Measurements from ENCODE around the gene KRT9.
"Not testable (repeated sequence)": the region's sequence is repeated elsewhere in the genome, so short reads cannot be mapped to it uniquely, and the experiment has no call there.

Gene KRT9

DNA sequence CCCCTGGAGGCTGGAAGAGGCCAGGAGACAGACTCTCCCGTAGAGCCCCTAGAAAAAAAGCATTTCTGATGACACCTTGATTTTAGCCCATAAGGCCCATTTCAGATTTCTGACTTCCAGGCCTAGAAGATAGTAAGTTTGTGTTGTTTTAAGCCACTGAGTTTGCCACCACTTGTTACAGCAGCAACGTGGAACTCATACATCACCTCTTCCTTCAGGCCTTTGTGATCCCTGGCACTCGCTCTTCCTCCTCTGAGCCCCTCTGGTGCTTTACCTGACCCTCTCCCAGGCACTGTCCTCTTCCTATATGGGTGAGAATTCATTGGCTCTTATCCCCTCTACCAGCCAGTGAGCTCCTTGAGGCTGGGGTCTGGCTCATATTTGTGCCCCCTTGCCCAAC is 25.0 kb downstream of the KRT9 start:
- no peak for DNase-seq (ENCODE audit: low spot score)

DNA sequence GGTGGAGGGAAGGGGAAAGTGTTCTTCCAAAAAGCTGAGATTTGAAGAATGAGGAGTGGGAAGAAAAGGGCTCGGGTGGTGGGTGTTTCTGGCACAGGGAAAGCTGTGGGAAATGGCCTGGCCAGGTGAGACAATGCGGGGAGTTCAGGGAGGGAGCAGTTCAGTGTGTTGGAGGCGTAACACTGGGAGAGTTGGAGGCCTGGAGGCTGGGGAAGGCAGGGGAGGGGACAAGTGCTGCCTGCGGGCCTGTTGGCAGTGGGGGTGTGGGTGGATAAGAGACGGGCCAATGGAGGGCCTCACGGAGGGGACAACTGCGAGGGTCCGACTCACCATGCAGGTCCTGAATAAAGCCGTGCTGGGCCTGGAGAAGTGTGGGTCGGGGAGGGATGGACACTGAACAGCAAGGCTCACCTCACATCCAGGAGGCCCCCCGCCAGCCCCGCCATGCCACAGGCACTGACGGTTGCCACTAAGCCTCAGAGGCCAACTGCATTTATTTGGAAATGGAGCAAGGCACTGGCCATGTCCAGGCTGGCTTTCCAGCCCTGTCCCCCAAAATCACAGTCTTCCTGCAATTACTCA is 25.9 kb downstream of the KRT9 start:
- no peak for DNase-seq (ENCODE audit: low spot score)

DNA sequence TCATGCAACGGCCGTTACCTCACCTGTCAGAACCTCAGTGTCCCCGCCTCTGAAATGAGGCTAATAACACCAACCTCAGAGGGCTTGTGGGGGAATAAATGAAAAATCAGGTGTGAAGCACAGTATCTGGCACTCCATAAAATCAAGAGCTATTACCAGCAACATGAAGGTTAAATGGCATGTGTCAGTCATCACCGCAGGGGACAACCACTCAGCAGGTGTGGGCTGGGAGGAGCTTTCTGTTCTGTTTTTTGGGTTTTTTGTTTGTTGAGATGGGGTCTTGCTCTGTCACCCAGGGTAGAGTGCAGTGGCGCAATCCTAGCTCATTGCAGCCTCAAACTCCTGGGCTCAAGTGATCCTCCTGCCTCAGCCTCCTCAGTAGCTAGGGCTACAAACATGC is 26.9 kb downstream of the KRT9 start:
- no peak for DNase-seq (ENCODE audit: low spot score)

DNA sequence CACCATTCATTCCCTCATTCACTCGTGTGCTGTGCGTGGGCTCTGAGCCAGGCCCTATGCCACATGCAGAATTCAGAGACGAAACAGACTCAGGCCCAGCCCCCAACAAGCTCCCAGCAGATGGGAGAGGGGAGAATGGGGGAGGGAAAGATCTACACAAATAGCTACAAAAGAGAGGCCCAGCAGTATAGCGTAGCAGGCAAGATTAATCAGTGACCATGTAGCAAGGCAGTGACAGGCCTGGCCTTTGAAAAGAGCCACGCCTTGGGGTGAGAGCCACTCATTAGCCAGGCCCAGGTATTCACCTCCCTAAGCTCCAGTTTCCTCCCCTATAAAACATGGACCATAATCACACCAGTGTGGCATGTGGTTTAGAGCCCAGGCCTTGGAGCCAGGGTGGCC is 27.4 kb downstream of the KRT9 start:
- no peak for DNase-seq (ENCODE audit: low spot score)

DNA sequence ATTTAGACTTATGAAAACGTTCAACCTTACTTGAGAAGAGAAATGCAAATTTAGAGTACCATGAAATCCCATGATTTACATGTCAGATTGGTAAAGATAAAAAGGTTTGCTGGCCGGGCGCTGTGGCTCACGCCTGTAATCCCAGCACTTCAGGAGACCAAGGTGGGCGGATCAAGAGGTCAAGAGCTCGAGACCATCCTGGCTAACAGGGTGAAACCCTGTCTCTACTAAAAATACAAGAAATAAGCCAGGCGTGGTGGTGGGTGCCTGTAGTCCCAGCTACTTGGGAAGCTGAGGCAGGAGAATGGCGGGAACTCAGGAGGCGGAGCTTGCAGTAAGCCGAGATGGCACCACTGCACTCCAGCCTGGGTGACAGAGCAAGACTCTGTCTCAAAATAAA is 29.1 kb downstream of the KRT9 start:
- not testable (repeated sequence) for DNase-seq (ENCODE audit: low spot score)

DNA sequence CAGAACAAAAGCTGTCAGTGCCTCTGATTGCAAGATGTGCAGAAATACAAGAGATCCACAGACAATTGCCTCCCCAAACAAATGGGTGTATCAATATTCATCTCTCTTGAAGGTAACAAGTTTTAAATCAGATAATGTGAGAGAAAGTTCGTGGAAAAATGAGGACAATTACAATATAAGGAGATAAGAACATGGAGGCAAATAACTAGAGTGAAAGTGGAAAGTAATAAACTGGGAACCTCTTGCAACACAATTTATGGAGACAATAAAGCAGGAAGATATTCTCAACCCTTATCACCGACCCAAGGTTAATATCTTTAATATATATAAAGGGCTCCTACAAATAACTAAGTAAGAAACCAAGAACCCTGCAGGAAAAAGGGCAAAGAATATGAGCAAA is 29.5 kb downstream of the KRT9 start:
- DNase-seq (ENCODE audit: low spot score) = no peak

DNA sequence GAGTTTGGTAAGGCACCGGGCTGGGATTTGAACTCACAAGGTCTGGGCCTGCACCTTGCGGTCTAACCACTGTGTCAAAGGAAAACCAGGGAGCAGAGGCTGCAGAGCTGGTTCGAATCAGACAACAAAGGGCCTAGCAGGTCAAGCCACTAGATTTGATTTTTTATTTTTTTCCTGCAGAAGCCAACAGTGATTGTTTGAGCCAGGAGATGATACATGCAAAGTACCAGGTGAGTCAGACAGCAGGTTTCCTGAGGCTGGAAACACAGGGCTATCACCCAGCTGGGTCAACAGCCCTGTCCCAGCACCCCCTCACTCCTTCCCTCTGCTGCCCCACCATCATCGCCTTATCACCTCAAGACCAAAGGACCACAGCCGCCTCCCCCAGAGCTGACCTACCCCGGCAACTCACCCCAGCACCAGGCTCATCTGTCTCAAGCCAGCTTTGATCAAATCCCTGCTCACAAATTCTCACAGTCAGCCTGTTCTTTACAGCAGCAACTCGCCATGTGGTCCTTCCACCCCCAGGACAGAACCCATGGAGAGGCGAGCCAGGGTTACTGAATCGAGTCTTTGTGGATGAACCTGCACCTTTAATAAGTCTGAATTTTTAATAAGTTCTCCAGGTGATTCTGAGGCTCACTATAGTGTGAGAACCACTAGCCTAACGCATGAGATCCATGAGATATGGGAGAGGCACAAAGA is 30.8 kb downstream of the KRT9 start:
- DNase-seq (ENCODE audit: low spot score) = no peak

DNA sequence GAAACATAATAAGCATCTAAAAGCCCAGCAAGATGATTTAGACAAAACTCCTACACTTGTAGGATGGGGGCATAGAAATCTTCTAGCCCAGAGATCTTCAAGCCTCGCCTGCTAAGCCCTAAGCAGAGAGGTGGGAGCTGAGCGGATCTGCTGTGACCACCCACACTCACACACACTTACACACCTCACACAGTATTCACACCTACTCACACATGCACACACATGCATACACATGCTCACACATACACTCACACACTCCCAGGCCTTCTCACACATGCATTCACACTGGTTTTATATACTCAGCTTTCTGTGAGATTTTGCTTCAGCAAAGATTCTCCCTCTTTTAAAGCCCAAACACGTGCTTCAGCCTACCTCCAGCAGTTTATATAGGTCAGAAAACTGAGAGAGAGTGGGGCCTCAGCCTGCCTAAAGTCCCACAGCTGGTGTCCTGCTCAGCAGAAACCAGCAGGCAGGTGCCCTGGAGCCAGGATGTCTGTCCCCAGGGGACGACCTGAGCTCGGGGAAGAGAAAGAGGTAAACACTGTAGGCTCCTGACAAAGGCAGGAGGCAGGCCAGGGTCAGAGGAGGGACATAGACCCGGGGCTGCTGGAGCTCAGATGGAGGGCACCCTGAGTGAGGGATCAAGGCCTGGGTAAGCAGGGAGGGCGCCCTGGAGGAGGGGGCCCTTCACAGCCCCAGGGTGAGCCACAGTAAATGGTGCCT is 31.7 kb downstream of the KRT9 start:
- no peak for DNase-seq (ENCODE audit: low spot score)

DNA sequence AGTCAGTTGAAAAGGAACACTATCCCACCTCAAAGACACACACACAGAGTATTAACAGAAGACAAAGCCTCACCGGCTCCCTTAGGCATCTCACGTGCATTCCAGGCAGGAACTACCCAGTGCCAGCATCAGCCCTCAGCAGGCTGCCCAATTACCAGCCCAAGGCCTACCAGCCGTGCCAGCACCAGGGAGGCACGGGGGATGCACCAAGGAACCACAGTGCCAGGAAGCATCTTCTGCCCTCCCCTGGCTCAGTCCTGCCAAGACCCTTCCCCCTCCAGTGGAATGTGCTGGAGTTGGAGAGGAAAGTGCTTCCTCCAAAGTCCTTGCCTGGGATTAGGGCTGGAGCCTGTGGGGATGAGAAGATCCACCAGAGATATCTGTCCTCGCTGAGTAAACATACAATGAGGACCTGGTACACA is 32.8 kb downstream of the KRT9 start:
- DNase-seq (ENCODE audit: low spot score) = no peak

DNA sequence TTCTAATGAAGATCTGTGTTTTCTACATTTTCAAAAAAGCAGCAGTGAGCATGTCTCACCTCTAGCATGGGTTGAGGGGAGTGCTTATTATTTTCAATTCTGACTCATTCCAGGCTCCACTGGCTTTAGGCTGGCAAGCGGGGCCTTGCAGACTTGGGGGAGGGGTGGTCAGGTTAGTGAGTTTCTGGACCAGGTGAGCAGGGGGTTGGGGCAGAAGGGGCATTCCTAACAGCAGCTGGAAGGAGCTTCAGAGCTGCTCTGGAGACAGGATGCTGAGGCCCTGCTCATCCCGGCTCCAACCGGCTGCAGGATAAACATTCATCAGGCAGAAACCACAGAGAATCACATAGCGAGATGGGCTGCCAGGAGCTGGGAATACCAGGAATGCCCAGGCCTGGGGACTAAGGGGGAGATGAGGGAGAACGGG is 33.3 kb downstream of the KRT9 start:
- DNase-seq (ENCODE audit: low spot score) = no peak

DNA sequence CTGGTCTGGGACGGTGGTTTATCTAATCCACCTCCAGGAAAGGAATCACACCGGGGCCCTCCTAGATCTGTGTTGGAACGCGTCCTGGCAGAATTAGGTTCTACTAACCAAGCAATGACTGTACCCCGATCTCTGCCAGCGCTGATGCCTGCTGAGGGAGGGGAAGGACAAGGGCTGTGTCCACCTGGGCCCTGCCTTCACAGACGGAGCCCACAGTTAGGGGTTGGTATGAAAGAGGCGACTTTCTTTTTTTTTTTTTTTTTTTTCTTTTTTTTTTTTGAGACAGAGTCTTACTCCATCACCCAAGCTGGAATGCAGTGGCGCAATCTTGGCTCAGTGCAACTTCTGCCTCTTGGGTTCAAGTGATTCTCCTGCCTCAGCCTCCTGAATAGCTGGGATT is 33.9 kb downstream of the KRT9 start:
- no peak for DNase-seq (ENCODE audit: low spot score)

DNA sequence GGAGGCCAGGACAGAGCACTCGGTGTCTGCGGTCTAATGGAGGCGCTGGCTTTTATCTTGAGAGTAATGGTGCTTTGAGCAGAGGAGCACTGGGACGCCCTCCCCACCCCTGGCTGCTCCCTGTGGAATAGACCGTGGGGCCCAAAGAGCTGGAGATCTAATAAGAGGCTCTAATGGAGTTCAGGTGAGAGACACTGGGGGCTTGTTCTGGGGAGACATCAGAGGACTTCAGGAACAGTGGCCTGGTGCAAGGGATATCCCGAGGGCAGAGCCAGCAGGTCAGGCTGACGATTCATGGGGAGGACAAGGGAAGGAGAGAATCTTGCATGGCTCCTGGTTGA is 34.3 kb downstream of the KRT9 start:
- DNase-seq (ENCODE audit: low spot score) = no peak

DNA sequence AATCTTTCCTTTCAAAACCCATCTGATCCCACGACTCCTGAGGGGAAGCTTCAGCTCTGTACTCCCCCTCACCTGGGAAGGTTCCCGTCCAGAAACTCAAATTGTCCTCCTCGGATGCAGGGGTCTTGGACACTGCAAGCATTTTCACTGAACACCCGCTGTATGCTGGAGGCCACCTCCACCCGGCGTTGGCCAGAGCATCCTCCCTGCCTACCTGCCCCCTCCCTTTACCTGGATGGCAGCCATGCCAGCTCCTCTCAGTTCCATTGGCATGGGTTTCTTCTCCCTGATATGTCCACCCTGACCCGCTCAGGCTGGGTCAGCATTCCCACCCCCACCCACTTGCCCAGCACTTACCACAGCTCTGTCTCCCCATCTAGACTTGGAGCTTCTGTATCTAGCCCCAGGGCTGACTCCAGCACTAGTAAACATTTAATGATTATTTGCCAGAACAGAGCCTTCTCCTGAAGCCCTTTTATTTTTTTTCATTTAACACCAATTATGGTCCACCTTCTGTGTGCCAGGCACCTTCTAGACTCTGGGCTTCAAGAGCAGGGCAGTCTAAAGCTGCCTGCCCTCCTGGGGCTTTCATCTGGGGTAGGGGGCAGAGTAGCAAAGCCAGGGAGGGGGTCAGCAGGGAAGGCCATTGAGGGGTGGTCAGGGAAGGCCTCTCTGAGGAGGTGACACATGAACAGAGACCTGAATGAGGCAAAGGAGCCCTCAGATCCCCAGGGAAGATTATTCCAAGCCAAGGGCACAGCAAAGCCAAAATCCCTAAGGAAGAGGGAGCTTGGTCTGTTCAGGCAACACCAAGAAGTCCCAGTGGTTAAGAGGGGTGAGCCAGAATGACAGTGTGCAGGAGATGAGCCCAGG is 34.9 kb downstream of the KRT9 start:
- no peak for DNase-seq (ENCODE audit: low spot score)

DNA sequence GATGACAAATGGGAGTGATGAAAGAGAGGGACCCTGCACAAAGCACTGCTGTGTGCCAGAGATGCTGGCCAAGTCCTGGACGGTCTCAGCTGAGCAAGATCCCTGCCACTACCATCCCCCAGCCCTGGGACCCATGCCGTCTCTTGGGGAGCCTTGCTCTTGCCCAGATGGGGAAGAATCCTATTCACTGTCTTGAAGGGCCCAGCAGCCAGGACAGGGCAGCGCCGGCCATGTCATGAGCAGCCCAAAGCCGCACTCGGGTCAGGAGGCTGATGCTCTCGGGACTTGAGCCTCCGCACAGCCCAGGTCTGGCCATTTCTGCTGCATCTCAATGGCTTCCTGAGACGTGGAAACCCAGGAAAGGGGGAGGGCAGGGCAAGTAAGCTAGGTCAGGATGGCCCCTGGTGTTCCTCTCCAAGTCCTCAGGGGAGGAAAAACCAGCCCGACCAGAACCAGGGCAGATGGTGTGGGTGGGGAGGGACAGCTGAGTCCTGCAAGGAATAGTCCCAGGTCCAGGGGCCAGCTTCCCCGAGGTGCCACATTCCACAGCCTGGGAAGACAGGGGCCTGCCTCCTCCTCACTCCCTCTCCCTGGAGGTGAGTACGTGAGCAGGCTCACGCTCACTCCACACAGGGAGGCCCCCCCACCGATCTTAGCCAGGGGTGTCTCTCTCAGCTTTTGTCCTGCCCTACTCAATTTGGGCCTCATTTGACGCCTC is 35.9 kb downstream of the KRT9 start:
- no peak for DNase-seq (ENCODE audit: low spot score)

DNA sequence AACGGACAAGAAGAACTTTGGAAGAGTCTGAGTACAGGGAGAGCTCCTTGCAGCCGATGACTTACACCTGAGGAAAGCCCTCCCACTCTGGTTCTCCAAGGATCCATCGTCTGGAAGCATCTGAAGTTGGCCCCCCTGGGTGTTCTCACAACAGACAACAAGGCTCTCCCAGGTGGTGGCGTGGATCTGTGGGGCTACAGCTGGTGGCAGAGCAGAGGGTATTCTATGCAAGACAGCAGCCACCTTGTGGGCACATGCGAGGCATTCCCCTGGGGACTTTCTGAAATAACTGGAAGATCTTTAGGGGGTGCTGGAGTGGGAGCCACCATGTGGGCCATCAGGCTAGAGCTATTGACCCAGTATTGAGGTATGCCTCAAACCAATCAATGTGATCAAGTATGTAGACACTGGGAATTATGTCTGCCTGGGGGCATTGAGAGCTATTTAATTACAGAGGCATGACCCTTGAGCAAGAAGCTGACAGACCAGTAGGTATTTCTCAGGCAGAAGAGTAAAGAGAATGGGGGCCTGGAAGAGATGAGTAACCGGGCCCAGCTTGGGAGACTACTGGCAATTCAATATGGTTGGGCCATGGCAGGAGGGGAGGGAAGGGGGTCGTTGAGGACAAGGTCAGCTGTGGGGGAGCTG is 36.8 kb downstream of the KRT9 start:
- no peak for DNase-seq (ENCODE audit: low spot score)

DNA sequence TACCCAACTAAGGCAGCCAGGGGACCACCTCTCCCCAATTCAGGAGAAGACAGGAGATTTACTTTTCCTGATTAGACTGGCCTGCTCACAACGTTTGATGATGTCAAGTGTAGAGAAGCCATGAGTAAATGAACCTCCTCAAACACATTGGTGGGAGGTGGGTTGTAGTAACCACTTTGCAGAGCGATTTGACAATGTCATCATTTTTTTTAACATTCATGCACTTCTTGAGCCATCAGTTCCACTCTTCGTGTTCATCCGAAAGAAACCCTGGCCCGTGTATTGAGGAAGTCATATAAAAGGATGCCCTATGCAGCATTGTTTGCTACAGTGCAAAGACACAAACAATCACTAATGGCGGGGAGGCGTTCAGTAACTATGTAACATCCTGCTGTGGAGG is 38.2 kb downstream of the KRT9 start:
- no peak for DNase-seq (ENCODE audit: low spot score)

DNA sequence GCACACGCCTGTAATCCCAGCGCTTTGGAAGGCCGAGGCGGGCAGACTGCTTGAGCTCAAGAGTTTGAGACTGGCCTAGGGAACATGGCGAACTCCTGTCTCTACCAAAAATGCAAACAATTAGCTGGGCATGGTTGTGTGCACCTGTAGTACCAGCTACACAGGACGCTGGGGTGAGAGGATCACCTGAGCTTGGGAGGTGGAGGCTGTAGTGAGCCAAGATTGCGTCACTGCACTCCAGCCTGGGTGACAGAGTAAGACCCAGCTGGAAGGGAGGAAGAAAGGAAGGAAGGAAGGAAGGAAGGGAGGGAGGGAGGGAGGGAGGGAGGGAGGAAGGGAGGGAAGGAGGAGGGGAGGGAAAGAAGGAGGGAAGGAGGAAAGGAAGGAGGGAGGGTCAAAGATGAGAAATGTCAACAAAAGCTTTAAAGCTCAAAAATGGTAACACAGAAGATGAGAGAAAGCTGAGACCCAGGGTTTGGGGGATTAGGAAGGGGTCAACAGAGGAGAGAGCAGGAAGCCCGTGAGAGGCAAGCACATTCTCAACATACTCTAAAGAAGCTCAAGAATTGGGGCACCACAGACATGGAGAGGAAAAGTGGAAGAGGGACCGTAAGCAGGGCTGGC is 38.8 kb downstream of the KRT9 start:
- no peak for DNase-seq (ENCODE audit: low spot score)

DNA sequence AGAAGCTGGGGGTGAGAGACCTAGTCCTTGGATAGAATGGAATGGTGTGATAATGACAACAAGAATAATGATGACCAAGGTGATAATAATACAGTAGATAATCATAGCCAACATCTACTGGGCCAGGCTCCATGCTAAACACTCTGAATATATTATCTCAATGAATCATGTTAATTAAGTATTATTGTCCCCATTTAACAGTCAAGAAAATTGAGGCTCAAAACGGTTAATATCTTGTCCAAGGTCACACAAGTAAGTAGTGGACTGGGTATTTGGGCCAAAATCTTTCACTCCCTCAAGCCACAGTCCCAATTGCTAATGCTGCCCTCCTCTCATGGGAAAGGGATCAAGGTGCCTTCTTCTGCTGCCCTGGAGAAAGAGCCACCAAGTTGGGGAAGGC is 39.9 kb downstream of the KRT9 start:
- DNase-seq (ENCODE audit: low spot score) = no peak

DNA sequence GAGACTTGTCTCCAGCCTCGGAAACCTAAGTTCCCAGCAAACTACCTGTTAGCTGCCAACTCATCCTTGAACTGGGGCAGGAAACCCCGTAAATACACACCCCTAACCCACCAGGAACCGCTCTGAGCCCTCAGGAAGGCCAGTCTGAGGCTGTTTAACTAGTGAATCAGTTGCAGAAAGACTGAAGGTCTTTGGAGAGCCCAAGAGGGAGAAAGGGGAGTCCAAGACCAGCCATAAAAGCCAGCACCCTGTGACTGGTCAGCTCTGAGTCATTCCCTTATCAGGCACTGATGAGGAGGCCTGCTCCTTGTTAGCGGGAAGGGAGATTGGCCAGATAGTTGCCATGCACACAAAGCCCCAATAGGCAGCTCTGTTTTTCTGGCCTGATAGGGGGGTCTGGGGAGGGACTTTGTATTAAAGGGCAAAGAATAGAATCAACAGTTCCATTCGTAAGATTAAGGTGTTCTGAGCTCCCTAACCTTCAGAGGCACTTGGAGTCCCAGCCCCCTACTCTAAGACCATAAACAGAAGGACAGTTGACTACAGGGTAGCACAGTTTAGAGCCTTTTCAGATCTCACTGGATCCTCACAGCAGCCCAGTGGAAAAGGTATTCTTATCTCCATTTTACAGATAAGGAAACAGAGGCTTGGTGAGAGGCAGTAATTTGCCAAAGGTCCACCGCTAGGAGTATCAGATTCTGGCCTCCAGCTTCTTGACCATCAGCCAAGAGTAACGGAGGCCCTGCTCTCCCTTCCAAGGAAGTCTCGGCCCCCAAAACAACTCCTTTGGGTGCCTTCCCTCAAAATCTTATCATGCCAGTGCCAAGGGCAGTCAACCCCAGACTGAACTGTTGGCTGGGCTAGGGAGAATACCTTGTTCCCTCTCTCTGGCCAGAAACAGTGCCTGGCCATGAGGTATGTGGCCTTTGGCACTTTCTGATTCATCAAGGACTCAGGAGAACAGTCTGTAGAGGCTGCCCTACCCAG is 41.5 kb downstream of the KRT9 start:
- DNase-seq (ENCODE audit: low spot score) = no peak

DNA sequence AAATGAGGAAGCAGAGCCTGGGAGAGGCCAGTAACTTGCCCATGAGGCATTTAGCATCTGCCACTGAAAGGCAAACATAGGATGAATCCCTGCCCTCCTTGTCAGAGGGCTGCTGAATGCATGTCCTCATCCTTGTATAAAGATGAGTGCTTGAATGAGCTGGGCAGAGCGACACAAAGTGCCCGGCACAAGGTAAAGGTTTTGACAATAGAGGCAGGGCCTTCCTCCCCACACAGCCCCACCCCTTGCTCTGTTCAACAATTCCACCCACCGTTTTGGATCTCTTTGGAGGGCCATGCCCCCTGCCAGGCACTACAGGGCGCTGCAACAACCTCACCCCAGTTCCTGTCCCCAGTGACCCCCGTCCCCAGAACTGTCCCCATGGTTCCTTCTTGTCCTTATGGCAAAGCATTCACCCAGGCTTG is 42.4 kb downstream of the KRT9 start:
- no peak for DNase-seq (ENCODE audit: low spot score)

Measured in iPS-NIHi11 (cell line).